Prostate gland (tissue), 2 donors: ENCODE data around the gene PIK3R2.

Experiments used
- POLR2A ChIP-seq: fragments of 450-650 bp; IDR thresholded peaks from one replicate; pipeline ENCODE4 v1.6.1; 2016; ENCODE audit warnings: antibody characterized with exemption, mild to moderate bottlenecking
- TF ChIP-seq, protein P1 (sequence below), 4 experiments: fragments of 200-600 bp in 2 of 4; fragments of 450-650 bp in 2 of 4; sonication (generic) in 2 of 4; IDR thresholded peaks; 1 replicate in 3 of 4; 2 replicates in 1 of 4; pipeline ENCODE4 v1.5.1; 2016 to 2019; ENCODE audit warnings: antibody characterized with exemption in 4 of 4, mild to moderate bottlenecking in 2 of 4, moderate library complexity in 2 of 4

DNA sequence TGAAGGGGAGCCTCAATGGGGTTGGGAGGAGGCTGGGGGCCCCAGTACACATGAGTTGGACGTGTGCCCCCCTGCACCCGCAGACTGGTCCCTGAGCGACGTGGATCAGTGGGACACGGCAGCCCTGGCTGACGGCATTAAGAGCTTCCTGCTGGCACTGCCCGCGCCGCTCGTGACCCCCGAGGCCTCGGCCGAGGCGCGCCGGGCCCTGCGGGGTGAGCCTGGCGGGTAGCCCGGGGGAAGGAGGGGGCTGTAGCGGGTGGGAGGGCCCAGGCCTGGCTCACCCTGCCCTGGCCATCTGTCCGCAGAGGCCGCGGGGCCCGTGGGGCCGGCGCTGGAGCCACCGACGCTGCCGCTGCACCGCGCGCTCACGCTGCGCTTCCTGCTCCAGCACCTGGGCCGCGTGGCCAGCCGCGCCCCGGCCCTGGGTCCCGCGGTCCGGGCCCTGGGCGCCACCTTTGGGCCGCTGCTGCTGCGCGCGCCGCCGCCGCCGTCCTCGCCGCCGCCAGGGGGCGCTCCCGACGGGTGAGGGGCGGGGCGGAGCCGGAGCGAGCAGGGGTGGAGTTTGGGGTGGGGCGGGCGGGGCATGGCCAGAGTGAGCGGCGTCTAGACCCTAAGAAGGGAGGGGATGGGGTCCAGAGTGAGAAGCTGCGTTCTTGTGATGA is 8.1 kb downstream of the PIK3R2 start:
- TF ChIP-seq, protein P1, sequence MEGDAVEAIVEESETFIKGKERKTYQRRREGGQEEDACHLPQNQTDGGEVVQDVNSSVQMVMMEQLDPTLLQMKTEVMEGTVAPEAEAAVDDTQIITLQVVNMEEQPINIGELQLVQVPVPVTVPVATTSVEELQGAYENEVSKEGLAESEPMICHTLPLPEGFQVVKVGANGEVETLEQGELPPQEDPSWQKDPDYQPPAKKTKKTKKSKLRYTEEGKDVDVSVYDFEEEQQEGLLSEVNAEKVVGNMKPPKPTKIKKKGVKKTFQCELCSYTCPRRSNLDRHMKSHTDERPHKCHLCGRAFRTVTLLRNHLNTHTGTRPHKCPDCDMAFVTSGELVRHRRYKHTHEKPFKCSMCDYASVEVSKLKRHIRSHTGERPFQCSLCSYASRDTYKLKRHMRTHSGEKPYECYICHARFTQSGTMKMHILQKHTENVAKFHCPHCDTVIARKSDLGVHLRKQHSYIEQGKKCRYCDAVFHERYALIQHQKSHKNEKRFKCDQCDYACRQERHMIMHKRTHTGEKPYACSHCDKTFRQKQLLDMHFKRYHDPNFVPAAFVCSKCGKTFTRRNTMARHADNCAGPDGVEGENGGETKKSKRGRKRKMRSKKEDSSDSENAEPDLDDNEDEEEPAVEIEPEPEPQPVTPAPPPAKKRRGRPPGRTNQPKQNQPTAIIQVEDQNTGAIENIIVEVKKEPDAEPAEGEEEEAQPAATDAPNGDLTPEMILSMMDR (IDR thresholded peaks at IDR 0.05) = peak; percentile 53 to 89 (median 74)
- no peak for TF ChIP-seq POLR2A
